ENCODE data around the gene ARHGAP6.

GRCh38 chrX:11189097-11189496 is 476.6 kb downstream of the ARHGAP6 start:
- TF ChIP-seq, protein P1, sequence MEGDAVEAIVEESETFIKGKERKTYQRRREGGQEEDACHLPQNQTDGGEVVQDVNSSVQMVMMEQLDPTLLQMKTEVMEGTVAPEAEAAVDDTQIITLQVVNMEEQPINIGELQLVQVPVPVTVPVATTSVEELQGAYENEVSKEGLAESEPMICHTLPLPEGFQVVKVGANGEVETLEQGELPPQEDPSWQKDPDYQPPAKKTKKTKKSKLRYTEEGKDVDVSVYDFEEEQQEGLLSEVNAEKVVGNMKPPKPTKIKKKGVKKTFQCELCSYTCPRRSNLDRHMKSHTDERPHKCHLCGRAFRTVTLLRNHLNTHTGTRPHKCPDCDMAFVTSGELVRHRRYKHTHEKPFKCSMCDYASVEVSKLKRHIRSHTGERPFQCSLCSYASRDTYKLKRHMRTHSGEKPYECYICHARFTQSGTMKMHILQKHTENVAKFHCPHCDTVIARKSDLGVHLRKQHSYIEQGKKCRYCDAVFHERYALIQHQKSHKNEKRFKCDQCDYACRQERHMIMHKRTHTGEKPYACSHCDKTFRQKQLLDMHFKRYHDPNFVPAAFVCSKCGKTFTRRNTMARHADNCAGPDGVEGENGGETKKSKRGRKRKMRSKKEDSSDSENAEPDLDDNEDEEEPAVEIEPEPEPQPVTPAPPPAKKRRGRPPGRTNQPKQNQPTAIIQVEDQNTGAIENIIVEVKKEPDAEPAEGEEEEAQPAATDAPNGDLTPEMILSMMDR (IDR thresholded peaks at IDR 0.05), result no peak
- no peak for TF ChIP-seq POLR2A (IDR thresholded peaks at IDR 0.05)

Measured in heart left ventricle (tissue), 13 donors.